Measurements from ENCODE around the gene MOV10L1. TPM values are rescaled to one million over a fixed set of nuclear protein-coding genes. Genes with fewer than 3 reads are reported as not detected.

The MOV10L1 gene
- total and polyA plus RNA-seq, 2 donors from 2014 or later, result 0.38 to 0.62 TPM

- Histone ChIP-seq H3K9ac (ENCODE audit: low read length in 3 of 3) (no peak overlapping the region), H3K9me3 (ENCODE audit: control insufficient read depth in 2 of 3, insufficient read depth in 1 of 3, low read length in 3 of 3) (no peaks in the 10 kb centered on the region), H3K4me3 (ENCODE audit: low read length in 3 of 3) (no peak overlapping the region), H3K36me3 (ENCODE audit: control insufficient read depth in 2 of 3, insufficient read depth in 3 of 3, low read length in 3 of 3) (no peaks in the 10 kb centered on the region), H3K27ac (ENCODE audit: low read depth in 2 of 2, low read length in 2 of 2) (no peak overlapping the region), H3K27me3 (ENCODE audit: control insufficient read depth, insufficient read depth, low read length) (no peaks in the 10 kb centered on the region), H3K4me1 (ENCODE audit: control insufficient read depth in 2 of 3, insufficient read depth in 2 of 3, low read depth in 1 of 3, low read length in 3 of 3) (no peaks in the 10 kb centered on the region)
- intact Hi-C loops (cut with DNase I), result no loop called here
- no peak for TF ChIP-seq CTCF (IDR thresholded peaks at IDR 0.05; ENCODE audit: borderline replicate concordance, extremely low read depth, insufficient read depth)
- FAIRE-seq (no peak), DNase-seq (no peak)
Measured at GRCh38 chr22:50083462-50084079, 6.2 kb upstream of the MOV10L1 start.

DNA sequence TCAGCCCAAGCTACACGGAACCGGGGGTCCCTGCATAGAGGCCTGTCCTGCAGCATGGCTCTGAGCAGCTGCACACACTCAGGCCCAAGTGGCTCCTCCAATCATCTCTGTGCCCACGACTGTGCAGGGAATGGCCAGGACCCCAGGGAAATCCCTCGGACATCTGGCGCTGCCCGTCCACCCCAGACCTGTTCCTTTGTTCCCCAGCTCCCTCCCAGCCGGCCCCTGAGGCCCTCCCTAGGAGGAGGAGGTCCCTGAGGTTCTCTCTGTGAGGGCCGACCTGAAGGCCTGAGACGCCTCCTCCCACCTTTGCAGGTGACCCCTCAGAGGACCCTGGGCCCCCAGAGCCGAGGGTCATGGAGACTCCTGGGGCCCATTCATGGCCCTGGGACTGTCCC is 5.7 kb upstream of the MOV10L1 start:
- no peaks in the 10 kb centered on the region for H3K36me3 ChIP-seq (ENCODE audit: control insufficient read depth in 2 of 3, insufficient read depth in 3 of 3, low read length in 3 of 3)
- H3K27me3 ChIP-seq (ENCODE audit: control insufficient read depth, insufficient read depth, low read length), result no peaks in the 10 kb centered on the region
- no peak for TF ChIP-seq CTCF (IDR thresholded peaks at IDR 0.05; ENCODE audit: borderline replicate concordance, extremely low read depth, insufficient read depth)
- no peak overlapping the region for H3K4me3 ChIP-seq (ENCODE audit: low read length in 3 of 3)
- H3K9me3 ChIP-seq (ENCODE audit: control insufficient read depth in 2 of 3, insufficient read depth in 1 of 3, low read length in 3 of 3), result no peaks in the 10 kb centered on the region
- H3K27ac ChIP-seq (ENCODE audit: low read depth in 2 of 2, low read length in 2 of 2), result no peak overlapping the region
- no peaks in the 10 kb centered on the region for H3K4me1 ChIP-seq (ENCODE audit: control insufficient read depth in 2 of 3, insufficient read depth in 2 of 3, low read depth in 1 of 3, low read length in 3 of 3)
- intact Hi-C loops (cut with DNase I), result no loop called here
- DNase-seq (no peak), FAIRE-seq (no peak)
- no peak overlapping the region for H3K9ac ChIP-seq (ENCODE audit: low read length in 3 of 3)

DNA sequence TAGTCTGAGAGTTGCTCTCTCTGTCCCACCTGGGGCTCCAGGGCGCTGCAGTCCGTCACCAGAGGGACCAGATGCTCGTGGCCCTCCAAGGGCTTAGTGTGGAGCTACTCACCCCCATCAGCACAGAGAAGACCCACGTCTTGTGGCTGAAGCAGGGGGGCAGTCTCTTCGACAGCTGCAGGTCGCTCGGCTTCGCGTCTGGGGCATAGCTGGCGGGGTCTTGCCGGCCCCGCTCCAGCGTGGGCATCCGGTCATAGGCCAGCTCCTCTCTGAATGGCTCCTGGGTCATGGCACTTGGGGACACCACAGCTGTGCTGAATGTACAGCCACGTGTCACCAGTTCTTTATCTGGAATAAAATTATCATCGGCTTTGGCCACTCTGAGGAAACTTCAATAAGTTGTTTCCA is 5.2 kb upstream of the MOV10L1 start:
- Histone ChIP-seq H3K27ac (ENCODE audit: low read depth in 2 of 2, low read length in 2 of 2) (no peak overlapping the region), H3K9ac (ENCODE audit: low read length in 3 of 3) (no peak overlapping the region), H3K9me3 (ENCODE audit: control insufficient read depth in 2 of 3, insufficient read depth in 1 of 3, low read length in 3 of 3) (no peaks in the 10 kb centered on the region), H3K4me1 (ENCODE audit: control insufficient read depth in 2 of 3, insufficient read depth in 2 of 3, low read depth in 1 of 3, low read length in 3 of 3) (no peaks in the 10 kb centered on the region), H3K27me3 (ENCODE audit: control insufficient read depth, insufficient read depth, low read length) (peaks cover 2% of the 10 kb centered on the region), H3K36me3 (ENCODE audit: control insufficient read depth in 2 of 3, insufficient read depth in 3 of 3, low read length in 3 of 3) (no peaks in the 10 kb centered on the region), H3K4me3 (ENCODE audit: low read length in 3 of 3) (no peak overlapping the region)
- no peak for TF ChIP-seq CTCF (IDR thresholded peaks at IDR 0.05; ENCODE audit: borderline replicate concordance, extremely low read depth, insufficient read depth)
- intact Hi-C loops (cut with DNase I), result no loop called here
- no peak for FAIRE-seq
- no peak for DNase-seq

Data from kidney (tissue), 14 donors.